ENCODE results near the gene FRMPD2. TPM values are rescaled to one million over a fixed set of nuclear protein-coding genes. Genes with fewer than 3 reads are reported as not detected.

Gene FRMPD2
- polyA plus RNA-seq, 1 donor from 2014 or later: 0.14 TPM

- Histone ChIP-seq H3K4me3 (ENCODE audit: low read length) (no peak overlapping the region), H3K27me3 (ENCODE audit: insufficient read depth, low read depth, low read length) (no peaks in the 10 kb centered on the region), H3K9ac (ENCODE audit: low read length) (no peak overlapping the region), H2AFZ (ENCODE audit: low read depth, low read length) (no peak overlapping the region), H3K36me3 (ENCODE audit: insufficient read depth, low read length) (no peaks in the 10 kb centered on the region), H3K4me2 (ENCODE audit: low read length) (no peak overlapping the region), H3K9me2 (ENCODE audit: insufficient read depth, low read length) (no peaks in the 10 kb centered on the region), H3F3A (ENCODE audit: insufficient read depth, low read length, poor library complexity, severe bottlenecking) (no peaks in the 10 kb centered on the region), H3K9me3 (ENCODE audit: low read length) (no peaks in the 10 kb centered on the region), H3K79me2 (replicated peaks; ENCODE audit: insufficient read depth, low read length) (no peaks in the 10 kb centered on the region), H3K27ac (ENCODE audit: low read length) (no peak overlapping the region), H4K20me1 (ENCODE audit: insufficient read depth) (no peaks in the 10 kb centered on the region)
- TF ChIP-seq EP300 (conservative IDR thresholded peaks at IDR 0.05; ENCODE audit: poor library complexity, severe bottlenecking) (no peak), EZH2 (IDR thresholded peaks at IDR 0.05; ENCODE audit: borderline replicate concordance, insufficient read depth, low read length, poor library complexity, severe bottlenecking) (no peak), CTCF (IDR thresholded peaks at IDR 0.05; ENCODE audit: poor library complexity, severe bottlenecking) (no peak), TAF1 (IDR thresholded peaks at IDR 0.05; ENCODE audit: low read depth) (no peak), SMC3 (conservative IDR thresholded peaks at IDR 0.05; ENCODE audit: poor library complexity) (no peak), POLR2AphosphoS5 (IDR thresholded peaks at IDR 0.05) (no peak), RAD21 (conservative IDR thresholded peaks at IDR 0.05) (no peak), MXI1 (conservative IDR thresholded peaks at IDR 0.05; ENCODE audit: poor library complexity, severe bottlenecking) (no peak)
- TF ChIP-seq, protein P1, sequence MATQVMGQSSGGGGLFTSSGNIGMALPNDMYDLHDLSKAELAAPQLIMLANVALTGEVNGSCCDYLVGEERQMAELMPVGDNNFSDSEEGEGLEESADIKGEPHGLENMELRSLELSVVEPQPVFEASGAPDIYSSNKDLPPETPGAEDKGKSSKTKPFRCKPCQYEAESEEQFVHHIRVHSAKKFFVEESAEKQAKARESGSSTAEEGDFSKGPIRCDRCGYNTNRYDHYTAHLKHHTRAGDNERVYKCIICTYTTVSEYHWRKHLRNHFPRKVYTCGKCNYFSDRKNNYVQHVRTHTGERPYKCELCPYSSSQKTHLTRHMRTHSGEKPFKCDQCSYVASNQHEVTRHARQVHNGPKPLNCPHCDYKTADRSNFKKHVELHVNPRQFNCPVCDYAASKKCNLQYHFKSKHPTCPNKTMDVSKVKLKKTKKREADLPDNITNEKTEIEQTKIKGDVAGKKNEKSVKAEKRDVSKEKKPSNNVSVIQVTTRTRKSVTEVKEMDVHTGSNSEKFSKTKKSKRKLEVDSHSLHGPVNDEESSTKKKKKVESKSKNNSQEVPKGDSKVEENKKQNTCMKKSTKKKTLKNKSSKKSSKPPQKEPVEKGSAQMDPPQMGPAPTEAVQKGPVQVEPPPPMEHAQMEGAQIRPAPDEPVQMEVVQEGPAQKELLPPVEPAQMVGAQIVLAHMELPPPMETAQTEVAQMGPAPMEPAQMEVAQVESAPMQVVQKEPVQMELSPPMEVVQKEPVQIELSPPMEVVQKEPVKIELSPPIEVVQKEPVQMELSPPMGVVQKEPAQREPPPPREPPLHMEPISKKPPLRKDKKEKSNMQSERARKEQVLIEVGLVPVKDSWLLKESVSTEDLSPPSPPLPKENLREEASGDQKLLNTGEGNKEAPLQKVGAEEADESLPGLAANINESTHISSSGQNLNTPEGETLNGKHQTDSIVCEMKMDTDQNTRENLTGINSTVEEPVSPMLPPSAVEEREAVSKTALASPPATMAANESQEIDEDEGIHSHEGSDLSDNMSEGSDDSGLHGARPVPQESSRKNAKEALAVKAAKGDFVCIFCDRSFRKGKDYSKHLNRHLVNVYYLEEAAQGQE (IDR thresholded peaks at IDR 0.05; ENCODE audit: borderline replicate concordance): no peak
These were observed 39.0 kb downstream of the FRMPD2 start for GRCh38 chr10:48235501-48235900.

- no peaks in the 10 kb centered on the region for H3F3A ChIP-seq (ENCODE audit: insufficient read depth, low read length, poor library complexity, severe bottlenecking)
- no peak overlapping the region for H3K4me3 ChIP-seq (ENCODE audit: low read length)
- H2AFZ ChIP-seq (ENCODE audit: low read depth, low read length): no peak overlapping the region
These were observed 39.7 kb downstream of the FRMPD2 start for GRCh38 chr10:48234787-48235186.

More at GRCh38 chr10:48234787-48235186, 39.7 kb downstream of the FRMPD2 start:
- H3K27me3 ChIP-seq (ENCODE audit: insufficient read depth, low read depth, low read length): no peaks in the 10 kb centered on the region
- H3K4me2 ChIP-seq (ENCODE audit: low read length): no peak overlapping the region
- no peaks in the 10 kb centered on the region for H3K9me2 ChIP-seq (ENCODE audit: insufficient read depth, low read length)
- H3K9me3 ChIP-seq (ENCODE audit: low read length): no peaks in the 10 kb centered on the region
- TF ChIP-seq EZH2 (IDR thresholded peaks at IDR 0.05; ENCODE audit: borderline replicate concordance, insufficient read depth, low read length, poor library complexity, severe bottlenecking) (no peak), POLR2AphosphoS5 (IDR thresholded peaks at IDR 0.05) (no peak), MXI1 (conservative IDR thresholded peaks at IDR 0.05; ENCODE audit: poor library complexity, severe bottlenecking) (no peak), EP300 (conservative IDR thresholded peaks at IDR 0.05; ENCODE audit: poor library complexity, severe bottlenecking) (no peak), SMC3 (conservative IDR thresholded peaks at IDR 0.05; ENCODE audit: poor library complexity) (no peak), CTCF (IDR thresholded peaks at IDR 0.05; ENCODE audit: poor library complexity, severe bottlenecking) (no peak), RAD21 (conservative IDR thresholded peaks at IDR 0.05) (no peak), TAF1 (IDR thresholded peaks at IDR 0.05; ENCODE audit: low read depth) (no peak)
- TF ChIP-seq, protein P1 (IDR thresholded peaks at IDR 0.05; ENCODE audit: borderline replicate concordance): no peak
- no peak overlapping the region for H3K27ac ChIP-seq (ENCODE audit: low read length)
- no peak overlapping the region for H3K9ac ChIP-seq (ENCODE audit: low read length)
- no peaks in the 10 kb centered on the region for H3K79me2 ChIP-seq (replicated peaks; ENCODE audit: insufficient read depth, low read length)
- H3K36me3 ChIP-seq (ENCODE audit: insufficient read depth, low read length): no peaks in the 10 kb centered on the region
- H4K20me1 ChIP-seq (ENCODE audit: insufficient read depth): no peaks in the 10 kb centered on the region
